ENCODE measurements around the gene TBCD.

- TF ChIP-seq POLR2AphosphoS5 (IDR thresholded peaks at IDR 0.05; ENCODE audit: borderline replicate concordance, low read depth, low read length) (no peak), EZH2 (IDR thresholded peaks at IDR 0.05) (no peak), FOXP2 (optimal IDR thresholded peaks at IDR 0.05; ENCODE audit: control extremely low read depth, extremely low read length, insufficient read depth) (no peak)
Measured at GRCh38 chr17:82869536-82869935, 117.7 kb downstream of the TBCD start.
